HepG2 (cell line): ENCODE results near the gene VWCE. TPM values are rescaled to one million over a fixed set of nuclear protein-coding genes. Genes with fewer than 3 reads are reported as not detected.

Experiments
- ATAC-seq: fragments of 200-7000 bp; cut with Tn5 transposase; 3 replicates; pipeline ENCODE4 v1.9.1; 2020; ENCODE audit warnings: mild to moderate bottlenecking, moderate library complexity
- BruUV-seq: library from RNA; stranded (reverse); fragments of 400-500 nt; replicated peaks from 2 replicates; lab custom pipeline; 2021; lab: Mats Ljungman, UMichigan
- CTCF ChIA-PET: fragments of 300-600 bp; formaldehyde crosslinking; extraction: SDS; loops from one replicate; lab custom pipeline; 2021; ENCODE audit warnings: low total read pairs, inconsistent platforms, low intra/inter-chr PET ratio; lab: Yijun Ruan, JAX
- POLR2A ChIA-PET: fragments of 350-600 bp; sonication (Branson Sonifier 250); formaldehyde crosslinking; loops from one replicate; lab custom pipeline; 2020; ENCODE audit warnings: antibody characterized with exemption, inconsistent platforms; lab: Yijun Ruan, JAX
- DNase-seq: peaks from one replicate; pipeline ENCODE4 v3.0.0-alpha.2; 2015; ENCODE audit warnings: low spot score
- FAIRE-seq: peaks from 3 replicates; lab custom pipeline; 2011; peaks lifted over from hg19 to GRCh38; lab: Jason Lieb, UNC
- H2AFZ ChIP-seq: one replicate; pipeline ENCODE4 v1.6.1; 2011; ENCODE audit warnings: low read length, inconsistent platforms
- H3K27ac ChIP-seq: fragments of 300-600 bp; 3 replicates; pipeline ENCODE4 v1.8.0; 2011; ENCODE audit warnings: mixed run types, mild to moderate bottlenecking, mixed read lengths, low read length, inconsistent platforms; ENCODE audit not compliant: insufficient read depth; ENCODE audit errors: extremely low read length
- H3K27me3 ChIP-seq, 2 experiments: fragments of 200-600 bp in 1 of 2; 2 replicates in 1 of 2; 3 replicates in 1 of 2; pipeline versions ENCODE4 v1.6.0 to v1.8.0; 2011; ENCODE audit warnings: low read length in 2 of 2, mild to moderate bottlenecking in 2 of 2, moderate library complexity in 2 of 2, inconsistent platforms in 1 of 2; ENCODE audit not compliant: insufficient read depth in 2 of 2, control insufficient read depth in 1 of 2
- H3K36me3 ChIP-seq, 2 experiments: fragments of 200-600 bp in 1 of 2; replicated peaks in 1 of 2; 2 replicates in 1 of 2; 3 replicates in 1 of 2; pipeline versions ENCODE4 v1.5.1 to v1.8.0; 2011; ENCODE audit warnings: low read length in 2 of 2, inconsistent platforms in 1 of 2; ENCODE audit not compliant: insufficient read depth in 2 of 2, control insufficient read depth in 1 of 2
- H3K4me1 ChIP-seq: 2 replicates; pipeline ENCODE4 v1.5.1; 2012; ENCODE audit warnings: low read length, inconsistent platforms; ENCODE audit not compliant: insufficient read depth
- H3K4me2 ChIP-seq: 2 replicates; pipeline ENCODE4 v1.6.0; 2011; ENCODE audit warnings: low read depth, low read length, inconsistent platforms
- H3K4me3 ChIP-seq, 3 experiments: fragments of 200-600 bp in 1 of 3; sonication (generic), shearing (Covaris generic) in 1 of 3; replicated peaks in 1 of 3; 2 replicates each; pipeline ENCODE4 v1.5.1; 2011 to 2016; ENCODE audit warnings: low read length in 3 of 3, inconsistent platforms in 2 of 3, low read depth in 2 of 3, mild to moderate bottlenecking in 2 of 3, control low read depth in 1 of 3, mixed read lengths in 1 of 3; ENCODE audit not compliant: insufficient read depth in 1 of 3
- H3K79me2 ChIP-seq: one replicate; pipeline ENCODE4 v1.6.1; 2011; ENCODE audit warnings: low read length, inconsistent platforms; ENCODE audit not compliant: insufficient read depth
- H3K9ac ChIP-seq: 2 replicates; pipeline ENCODE4 v1.6.0; 2011; ENCODE audit warnings: mild to moderate bottlenecking, low read depth, low read length, inconsistent platforms; ENCODE audit not compliant: insufficient read depth
- H3K9me3 ChIP-seq: 2 replicates; pipeline ENCODE4 v1.5.1; 2012; ENCODE audit warnings: mild to moderate bottlenecking, low read length
- H4K20me1 ChIP-seq: 2 replicates; pipeline ENCODE4 v1.6.0; 2011; ENCODE audit warnings: inconsistent platforms, mild to moderate bottlenecking, low read length, moderate library complexity; ENCODE audit not compliant: insufficient read depth
- CEBPZ ChIP-seq: IDR thresholded peaks from 2 replicates; pipeline ENCODE4 v1.6.1; 2012; ENCODE audit warnings: low read length, improper control_type of control experiment
- MAFF ChIP-seq: IDR thresholded peaks from 2 replicates; pipeline ENCODE4 v1.6.1; 2011; ENCODE audit warnings: low read depth, low read length, improper control_type of control experiment
- MIER3 ChIP-seq: IDR thresholded peaks from 2 replicates; pipeline ENCODE4 v1.6.1; 2016; ENCODE audit warnings: missing compliant biosample characterization, borderline replicate concordance
- NFIC ChIP-seq: IDR thresholded peaks from 2 replicates; pipeline ENCODE4 v1.6.1; 2012; ENCODE audit warnings: mild to moderate bottlenecking, low read length, inconsistent platforms
- NFYB ChIP-seq: sonication (generic); formaldehyde crosslinking; IDR thresholded peaks from 2 replicates; pipeline ENCODE4 v1.4.0; 2020; ENCODE audit warnings: missing genetic modification reagents
- NR0B2 ChIP-seq: sonication (generic); formaldehyde crosslinking; IDR thresholded peaks from 2 replicates; pipeline ENCODE4 v1.4.0; 2020; ENCODE audit warnings: mild to moderate bottlenecking, missing genetic modification reagents
- SIN3A ChIP-seq: IDR thresholded peaks from 2 replicates; pipeline ENCODE4 v1.6.1; 2011; ENCODE audit warnings: low read depth, mild to moderate bottlenecking, control low read depth, low read length, borderline replicate concordance
- STAT6 ChIP-seq: sonication (generic); formaldehyde crosslinking; IDR thresholded peaks from 2 replicates; pipeline ENCODE4 v1.4.0; 2020; ENCODE audit warnings: missing genetic modification reagents, mild to moderate bottlenecking, borderline replicate concordance
- ZBTB33 ChIP-seq: sonication (generic); formaldehyde crosslinking; IDR thresholded peaks from 2 replicates; pipeline ENCODE4 v1.4.0; 2020; ENCODE audit warnings: missing genetic modification reagents
- ZNF34 ChIP-seq: sonication (generic); formaldehyde crosslinking; IDR thresholded peaks from 2 replicates; pipeline ENCODE4 v1.4.0; 2020; ENCODE audit warnings: mild to moderate bottlenecking, missing genetic modification reagents, borderline replicate concordance
- ZNF703 ChIP-seq: sonication (generic); formaldehyde crosslinking; IDR thresholded peaks from 2 replicates; pipeline ENCODE4 v1.5.1; 2020; ENCODE audit warnings: missing genetic modification reagents, mild to moderate bottlenecking, moderate library complexity, borderline replicate concordance
- ZNF777 ChIP-seq: sonication (generic); formaldehyde crosslinking; IDR thresholded peaks from 2 replicates; pipeline ENCODE4 v1.4.0; 2020; ENCODE audit warnings: missing genetic modification reagents
- WGBS: methylation state at CpG from one replicate; pipeline ENCODE4 v1.1.6; 2017; ENCODE audit warnings: low lambda C conversion rate; 5-methylcytosine and 5-hydroxymethylcytosine counted together
- in situ Hi-C: cut with HindIII; loops from 2 replicates; pipeline ENCODE4 v1.10.0; 2017; ENCODE audit warnings: low pct_unique_long_range_greater_than_20kb; ENCODE audit not compliant: extremely low pct_ligation_motif_present
- intact Hi-C: fragments of 100-400 bp; cut with micrococcal nuclease; formaldehyde crosslinking; loops from one replicate; pipeline ENCODE4 v1.10.0; 2022; ENCODE audit not compliant: unreplicated experiment
- polyA plus RNA-seq, 8 experiments: library from polyadenylated mRNA; depleted of rRNA in 3 of 8; stranded (reverse) in 7 of 8; unstranded in 1 of 8; fragments of >200 nt; fragmentation: Illumina TruSeq in 4 of 8; extraction: Trizol in 4 of 8; gene quantifications; 2 replicates each; pipeline versions ENCODE4 v1.2.1 to v1.2.3, GENCODE V29; 2011 to 2016; ENCODE audit warnings: low read depth in 4 of 8, missing spikeins in 1 of 8, mixed read lengths in 1 of 8; ENCODE audit not compliant: insufficient read depth in 1 of 8
- total RNA-seq, 5 experiments: library from RNA; depleted of rRNA; stranded (reverse); fragments of >200 nt; fragmentation: Illumina TruSeq; extraction: Trizol; gene quantifications; 2 replicates each; pipeline ENCODE4 v1.2.3, GENCODE V29; 2016; ENCODE audit warnings: low read depth in 1 of 5

The VWCE gene
- total and polyA plus RNA-seq, 2 of the 13 experiments (the other 11 are each of a cell fraction or from before 2014, with no cell fraction given) = 27.6 to 58.3 TPM

DNA sequence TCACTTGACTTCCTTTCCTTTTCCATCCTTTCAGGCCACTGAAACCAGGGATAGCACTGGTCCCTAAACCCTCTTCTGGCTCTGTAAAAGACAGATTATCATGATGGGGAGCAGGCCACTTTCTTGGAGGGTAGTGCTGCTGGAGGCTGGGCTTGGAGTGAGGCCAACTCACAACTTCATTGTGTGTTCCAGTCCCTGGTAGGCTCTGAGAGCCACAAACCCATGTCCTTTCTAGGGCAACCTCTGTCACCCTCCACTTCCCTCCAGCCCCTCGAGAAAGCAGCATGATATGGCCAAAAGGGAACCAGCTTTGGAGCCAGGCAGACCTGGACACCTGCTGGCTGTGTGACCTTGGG lies 40.2 kb upstream of the VWCE start (continued):
- TF ChIP-seq CEBPZ (no peak), MAFF (no peak), ZNF777 (CRISPR knock-in tag) (no peak), MIER3 (no peak), SIN3A (peak; percentile 39; the same call in 1 of the 2 replicates)
- TF ChIP-seq, all 625 proteins: peak for 8

DNA sequence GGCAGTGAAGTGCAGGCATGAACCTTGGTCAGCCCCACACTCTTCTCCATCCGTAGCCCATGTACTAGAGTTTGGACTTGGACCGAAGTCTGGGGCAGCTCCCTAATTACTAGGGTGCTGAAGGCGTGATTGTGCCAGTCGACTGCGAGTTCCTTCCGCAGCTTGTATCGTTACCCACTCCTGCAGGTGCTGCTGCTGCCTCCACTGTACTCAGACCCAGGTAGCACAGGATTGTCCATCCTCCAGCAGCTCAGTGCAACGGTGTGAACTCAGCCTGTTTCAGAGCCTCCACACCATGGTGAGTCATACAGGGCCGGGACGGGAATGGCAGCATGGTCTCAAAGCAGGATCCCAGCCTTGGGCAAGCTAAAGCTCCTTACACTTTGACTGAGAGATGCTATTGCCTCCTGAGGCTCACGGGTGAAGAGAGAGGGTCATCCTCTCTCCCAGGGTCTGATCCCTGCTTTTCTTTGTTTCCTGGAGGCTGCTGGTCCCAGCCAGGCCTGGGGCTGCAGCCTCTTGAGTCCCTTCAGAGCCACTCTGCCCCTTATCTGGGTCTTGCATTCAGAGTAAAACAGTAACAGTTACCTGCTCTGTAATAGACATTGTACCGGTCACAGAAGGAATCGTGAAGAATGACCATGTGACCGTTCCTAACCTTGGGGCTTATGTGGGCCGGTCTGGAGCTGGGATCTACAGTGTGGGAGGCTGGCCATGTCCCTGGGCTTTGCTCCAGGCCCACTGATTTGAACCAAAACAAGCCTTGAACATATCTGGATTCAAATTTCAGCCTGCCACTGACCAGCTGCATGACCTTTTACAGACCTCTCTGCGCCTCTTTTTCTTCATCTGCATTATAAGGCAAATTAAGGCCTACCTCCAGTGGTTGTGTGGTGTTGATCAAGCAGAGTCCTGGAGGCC lies 39.6 kb upstream of the VWCE start:
- Histone ChIP-seq H3K4me3 (peak overlapping the region; percentile 95 to 98 (median 96)), H3K36me3 (peaks cover 13 to 32% of the 10 kb centered on the region in 2 experiments), H3K79me2 (peaks cover 76% of the 10 kb centered on the region), H3K4me2 (peak overlapping the region; percentile 95), H3K27me3 (no peaks in the 10 kb centered on the region; a peak in 1 of 5 replicates), H2AFZ (no peak overlapping the region), H4K20me1 (peaks cover 23% of the 10 kb centered on the region), H3K9ac (peak overlapping the region; percentile 100), H3K9me3 (no peaks in the 10 kb centered on the region), H3K4me1 (peaks cover 57% of the 10 kb centered on the region), H3K27ac (peak overlapping the region; percentile 91)
- intact Hi-C loops = loop anchor here (2.0 to 10.0 kb wide), 3 partner anchors 28 to 80 kb away; partner anchors contain the start of gene TMEM138
- POLR2A ChIA-PET = interaction anchor here (0.6 to 4.7 kb wide), 17 partner anchors 11 to 94 kb away, joined by 3 to 146 read pairs (median 7); partner anchors contain the start of genes CPSF7, CYB561A3, SDHAF2 and TMEM138
- peak; percentile 65 for DNase-seq
- WGBS = 0% methylated on average over 6 of the region's 16 CpGs
- peak; percentile 73 for FAIRE-seq
- CTCF ChIA-PET = interaction anchor here (4.1 kb wide), 1 partner anchor 51 kb away, joined by 69 read pairs; no protein-coding TSS in a partner anchor
- ATAC-seq = peak; percentile 66
- in situ Hi-C loops = loop anchor here (5.0 kb wide), 1 partner anchor 53 kb away; no protein-coding TSS in a partner anchor
- TSS peak; percentile 47 for BruUV-seq
- no peak for TF ChIP-seq NFYB (CRISPR knock-in tag)
- TF ChIP-seq NR0B2 (CRISPR knock-in tag) = no peak
- no peak for TF ChIP-seq STAT6 (CRISPR knock-in tag)
- no peak; the same call in 1 of the 2 replicates for TF ChIP-seq ZBTB33 (CRISPR knock-in tag)
- TF ChIP-seq NFIC = no peak
- 0 out of 2 replicates have a peak, but pooled peaks have one; percentile 49 for TF ChIP-seq ZNF34 (CRISPR knock-in tag)
- TF ChIP-seq ZNF703 (CRISPR knock-in tag) = no peak
